NCI-H2171 treated with DMSO at 0.1 percent for 48 hours (cell line): ENCODE measurements around the gene LPIN2.
A peak's percentile ranks its signal among the peaks of the same experiment; 100 is the strongest.
"Not testable (repeated sequence)": the region's sequence is repeated elsewhere in the genome, so short reads cannot be mapped to it uniquely, and the experiment has no call there.

Experiments used
- DNase-seq: peaks from one replicate; lab custom pipeline; 2025; lab: John Stamatoyannopoulos, UW

Gene LPIN2

DNA sequence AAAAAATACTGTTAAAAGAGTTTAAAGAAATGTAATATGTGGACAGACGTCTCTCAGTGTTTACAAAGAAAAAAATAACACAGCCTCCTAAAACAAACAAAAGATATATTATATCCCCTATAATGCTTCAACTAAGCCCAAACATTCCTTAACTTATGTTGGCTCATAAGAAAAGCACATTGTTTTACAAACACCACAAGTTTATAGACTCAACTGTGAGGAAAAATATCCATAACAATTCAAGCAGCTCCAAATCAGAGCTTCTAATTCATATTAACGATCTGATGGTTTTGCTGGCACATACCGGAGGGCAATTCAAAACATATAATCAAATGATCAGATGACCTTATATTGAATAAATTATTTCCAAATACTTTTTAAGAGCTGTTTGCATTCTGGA is 5.5 kb downstream of the LPIN2 start:
- DNase-seq: no peak

GRCh38 chr18:3005462-3005861 is 7.5 kb downstream of the LPIN2 start:
- no peak for DNase-seq

- not testable (repeated sequence) for DNase-seq
These were observed 9.2 kb downstream of the LPIN2 start for GRCh38 chr18:3003766-3004165.

- DNase-seq: no peak
These were observed 10.2 kb downstream of the LPIN2 start for GRCh38 chr18:3002732-3003131.

DNA sequence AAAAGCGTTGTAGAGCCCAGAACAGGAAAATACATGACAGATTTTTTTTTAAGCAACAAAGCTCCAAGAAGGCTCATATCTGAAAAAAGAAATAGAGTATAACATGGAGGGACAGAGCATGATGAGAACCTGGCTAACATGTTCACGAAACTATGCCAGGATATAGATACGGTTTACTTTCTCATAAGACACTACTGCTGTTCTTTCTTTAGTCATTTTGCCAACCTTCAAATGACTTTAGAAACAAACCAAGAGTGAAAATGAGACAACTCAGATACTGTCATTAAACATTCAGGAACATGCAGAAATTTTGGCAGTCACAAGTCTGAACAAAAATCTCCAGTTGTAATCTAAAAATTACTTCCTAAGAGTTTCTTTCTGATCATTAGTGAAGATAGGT is 14.3 kb downstream of the LPIN2 start:
- DNase-seq: no peak

- peak; percentile 20 for DNase-seq
These were observed 14.9 kb downstream of the LPIN2 start for GRCh38 chr18:2997846-2998564.

GRCh38 chr18:2997429-2997828 is 15.5 kb downstream of the LPIN2 start:
- no peak for DNase-seq

DNA sequence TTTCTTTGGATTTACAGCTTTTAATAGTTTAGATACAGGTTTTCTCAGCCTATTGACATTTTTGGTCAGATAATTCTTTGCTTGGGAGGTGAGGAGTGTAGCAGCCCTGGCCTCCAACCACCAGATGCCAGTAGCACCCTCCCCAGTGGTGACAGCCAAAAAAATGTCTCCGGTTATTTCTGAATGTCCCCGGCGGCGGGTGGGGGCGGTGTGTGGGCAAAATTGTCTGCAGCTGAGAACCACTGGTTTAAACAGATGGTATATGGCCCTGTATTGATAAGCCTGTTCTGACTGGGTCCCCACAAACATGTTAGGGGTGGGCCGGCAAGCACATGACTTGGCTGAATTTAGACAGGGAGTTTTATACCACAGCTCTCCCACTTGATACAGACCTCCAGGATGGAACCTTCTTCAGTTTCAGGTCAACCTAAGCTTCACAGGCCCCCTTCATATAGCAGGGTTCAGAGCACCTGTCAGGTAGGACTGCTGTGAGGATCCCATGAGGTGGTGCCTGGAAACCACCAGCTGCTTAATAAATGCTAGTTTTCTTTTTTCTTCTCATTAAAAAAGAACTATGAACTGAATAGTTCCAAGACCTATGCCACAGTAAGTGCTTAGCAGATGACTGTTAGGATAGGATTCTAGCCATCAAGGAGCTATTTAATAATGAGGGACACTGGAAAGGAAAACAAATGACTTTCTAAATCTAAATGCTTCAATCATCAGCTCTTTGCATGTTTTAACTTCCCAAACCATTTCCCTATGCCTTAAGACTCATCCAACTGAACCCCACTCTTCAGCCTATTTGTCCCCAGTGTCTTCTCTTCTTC is 18.1 kb downstream of the LPIN2 start:
- DNase-seq: no peak

DNA sequence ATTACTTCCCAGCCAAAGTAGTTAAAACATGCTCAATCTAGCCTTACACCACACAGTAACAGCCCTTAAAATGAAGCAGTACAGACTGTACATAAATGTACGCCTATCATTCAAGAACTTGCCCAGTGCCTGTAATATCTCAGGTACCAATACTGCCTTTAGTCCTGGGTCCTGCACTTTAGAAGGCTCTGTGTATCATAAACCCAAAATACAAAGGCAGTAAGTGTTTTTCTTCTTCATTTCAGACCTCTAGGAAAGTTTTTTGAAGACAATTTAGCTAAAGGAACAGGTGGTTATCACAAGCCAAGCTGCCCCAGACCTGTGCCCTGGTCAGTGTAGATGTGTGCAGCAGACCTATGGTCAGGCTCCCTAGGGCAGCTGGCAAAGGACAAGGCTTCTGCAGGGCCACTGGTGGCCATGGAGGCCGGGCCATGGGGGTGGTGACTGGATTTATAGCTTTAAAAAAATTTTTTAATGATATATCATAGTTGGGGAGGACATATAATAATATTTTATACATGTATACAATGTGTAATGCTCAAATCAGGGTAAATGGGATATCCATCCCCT is 18.8 kb downstream of the LPIN2 start:
- no peak for DNase-seq

GRCh38 chr18:2992995-2993877 is 19.7 kb downstream of the LPIN2 start:
- no peak for DNase-seq

GRCh38 chr18:2990956-2991640 is 21.8 kb downstream of the LPIN2 start:
- DNase-seq: no peak

DNA sequence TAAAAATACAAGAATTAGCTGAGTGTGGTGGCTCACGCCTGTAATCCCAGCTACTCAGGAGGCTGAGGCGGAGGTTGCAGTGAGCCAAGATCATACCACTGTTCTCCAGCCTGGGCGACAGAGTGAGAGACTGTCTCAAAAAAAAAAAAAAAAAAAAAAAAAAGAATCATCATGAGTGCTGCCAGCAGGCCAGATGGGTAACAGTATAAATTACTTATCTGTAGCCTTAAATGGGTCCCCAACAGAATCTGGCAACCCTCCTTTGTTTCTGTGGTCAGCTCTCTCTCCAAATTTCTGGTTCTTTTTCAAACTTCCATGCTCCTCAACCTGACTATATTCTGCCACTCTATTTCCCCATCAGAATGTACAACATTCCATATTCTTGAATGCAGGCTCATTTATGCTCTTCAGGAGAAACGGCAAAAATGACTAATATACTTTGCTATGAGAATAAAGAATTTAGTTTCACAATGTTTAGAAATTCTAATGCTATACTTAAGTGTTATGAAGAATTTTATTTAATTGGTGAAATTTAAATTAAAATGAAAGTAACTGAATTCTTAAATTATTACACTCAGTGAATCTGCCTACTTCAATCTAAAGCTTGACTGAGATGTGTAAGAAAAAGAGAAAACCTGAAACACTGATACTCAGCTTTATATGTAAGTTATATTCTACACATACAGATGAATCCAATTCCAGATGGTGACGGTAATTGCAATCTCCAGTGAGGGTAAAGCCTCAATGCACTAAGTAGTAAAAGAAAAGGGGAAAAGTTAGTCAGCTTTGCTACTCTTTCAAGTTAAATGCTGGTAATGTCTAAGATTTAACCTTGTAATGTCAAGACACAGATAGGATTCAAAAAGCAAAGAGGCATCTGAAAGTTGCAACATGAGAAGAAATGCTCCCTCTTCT is 24.8 kb downstream of the LPIN2 start:
- DNase-seq: peak; percentile 25

DNA sequence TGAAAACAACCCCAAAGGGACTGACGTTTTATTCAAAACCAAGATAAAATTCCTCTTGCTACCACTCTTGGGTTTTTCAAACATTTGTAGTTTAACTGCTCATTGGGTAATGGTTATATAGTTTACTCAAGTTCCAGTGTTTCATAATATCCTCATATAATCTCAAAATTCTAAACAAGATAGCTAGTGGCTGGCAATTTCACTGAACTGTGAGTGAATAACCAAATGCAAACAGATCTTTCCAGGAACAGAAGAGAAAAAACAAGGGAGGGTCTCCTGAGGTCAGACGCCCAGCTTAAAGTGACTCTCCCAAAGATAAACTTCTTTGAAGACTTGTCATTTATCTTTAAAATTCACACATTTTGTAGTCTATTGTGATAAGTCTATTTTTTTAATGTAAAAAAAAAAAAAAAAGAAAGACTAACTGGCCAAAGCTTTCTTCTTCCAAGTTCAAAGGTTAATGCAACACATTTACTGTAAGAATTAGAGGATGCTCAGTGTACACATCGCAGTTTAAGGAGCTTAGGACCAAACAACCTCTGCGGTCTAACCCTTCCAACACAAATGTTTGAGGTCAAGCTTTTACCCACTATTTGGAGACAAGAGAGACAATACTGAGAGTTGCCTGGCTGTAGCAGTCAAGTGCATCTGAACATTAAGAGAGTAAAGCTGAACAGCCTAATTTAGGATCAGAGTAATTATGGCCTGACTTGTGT is 26.6 kb downstream of the LPIN2 start:
- DNase-seq: no peak

DNA sequence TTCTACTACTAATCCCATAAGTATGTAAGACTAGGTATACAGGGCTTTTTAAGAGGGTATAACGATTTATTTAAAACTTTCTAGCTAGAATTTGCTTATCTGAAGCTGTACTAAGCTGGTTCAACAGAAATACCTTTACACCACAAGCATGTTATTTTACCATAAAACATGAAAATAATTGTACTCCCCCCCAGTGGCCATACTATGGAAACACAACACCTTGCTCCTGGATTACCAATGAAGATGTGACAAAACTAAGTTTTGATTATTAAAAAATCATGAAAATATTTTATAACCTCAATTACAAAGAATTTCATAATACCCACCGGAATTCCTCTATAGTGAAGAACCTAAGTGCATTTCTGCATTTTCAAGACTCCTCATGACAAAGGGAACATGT is 27.3 kb downstream of the LPIN2 start:
- DNase-seq: no peak

DNA sequence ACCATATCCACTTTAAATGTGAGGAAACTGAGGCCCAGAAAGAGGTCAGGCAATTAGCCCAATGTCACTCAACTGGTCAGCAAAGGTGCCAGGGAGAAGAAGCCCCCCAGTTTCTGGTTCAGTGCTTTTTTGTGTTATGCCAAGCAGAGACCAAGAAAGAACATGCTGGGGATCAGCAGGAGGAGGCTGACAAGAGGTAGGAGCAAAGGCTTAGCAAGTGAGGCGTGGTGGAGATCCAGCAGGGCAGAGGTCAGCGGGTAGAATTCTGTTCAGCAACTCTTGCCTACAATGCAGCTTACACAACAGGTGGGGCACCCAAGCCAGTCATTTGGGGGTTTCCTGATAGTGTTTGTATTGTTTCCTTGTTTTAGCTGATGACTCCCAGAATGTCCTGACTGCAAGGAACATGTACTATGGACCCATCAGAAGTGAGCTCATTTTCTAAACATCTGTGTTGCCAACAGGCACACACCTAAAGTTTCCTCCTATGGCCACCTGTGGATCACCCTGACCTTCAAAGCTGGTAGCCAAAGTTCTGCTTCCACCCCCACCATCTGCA is 28.2 kb downstream of the LPIN2 start:
- DNase-seq: no peak

DNA sequence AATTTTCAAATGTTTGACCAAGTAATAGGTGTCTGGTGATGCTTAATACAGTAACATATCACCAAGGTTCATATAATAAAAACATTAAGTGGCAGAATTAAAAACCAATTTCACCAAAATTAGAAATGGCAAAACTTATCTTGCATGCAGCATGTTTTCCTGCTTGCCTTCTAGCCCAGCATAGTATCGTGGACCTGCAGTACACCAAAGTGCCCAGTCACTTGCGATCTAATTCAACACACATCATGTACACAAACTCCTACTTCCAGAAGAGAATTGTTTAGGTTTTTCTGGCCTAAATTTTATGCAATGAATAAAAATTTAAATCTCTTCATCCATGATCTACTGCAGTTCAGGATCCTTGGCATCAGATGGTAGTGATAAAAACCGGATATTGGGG is 28.9 kb downstream of the LPIN2 start:
- no peak for DNase-seq

DNA sequence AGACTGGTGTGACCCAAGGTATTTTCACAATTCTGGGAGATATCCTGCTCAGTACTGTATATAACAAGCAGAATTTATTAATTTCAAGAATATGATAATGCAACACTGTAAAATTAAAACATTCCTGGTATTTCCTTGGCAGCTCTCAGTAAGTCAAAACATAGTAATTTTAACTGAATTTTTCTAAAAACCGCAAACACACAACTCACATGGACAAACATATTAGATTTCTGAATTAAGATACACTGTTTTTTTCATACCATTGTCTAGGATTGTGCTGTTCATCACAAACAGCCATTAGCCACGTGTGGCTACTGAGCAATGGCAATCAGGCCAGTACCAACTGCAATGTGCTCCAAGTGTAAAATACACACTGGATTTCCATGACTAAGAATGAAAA is 29.6 kb downstream of the LPIN2 start:
- no peak for DNase-seq

GRCh38 chr18:2982452-2983269 is 30.3 kb downstream of the LPIN2 start:
- DNase-seq: no peak

DNA sequence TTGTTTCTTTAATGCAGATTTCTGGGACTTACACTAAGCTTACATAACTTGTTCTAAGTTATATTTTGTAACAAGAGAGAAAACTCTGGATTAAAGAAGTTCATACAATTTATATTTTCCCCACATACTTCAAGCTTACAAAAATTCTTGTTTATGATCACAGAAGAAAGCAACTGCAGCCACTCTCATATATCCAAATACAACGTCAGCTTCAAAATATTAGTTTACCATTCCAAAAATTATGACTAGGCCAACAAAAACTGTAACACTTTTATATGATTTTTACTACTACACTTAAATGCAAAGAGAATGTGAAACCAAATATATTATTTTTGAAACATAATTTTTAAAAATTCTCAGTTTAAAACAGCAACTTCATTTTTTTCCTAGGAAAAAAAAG is 30.9 kb downstream of the LPIN2 start:
- DNase-seq: no peak
